Transverse colon (tissue), 4 donors: ENCODE measurements around the gene SEMA3C. TPM values are rescaled to one million over a fixed set of nuclear protein-coding genes. Genes with fewer than 3 reads are reported as not detected.

Source experiments
- DNase-seq: peaks from one replicate; pipeline ENCODE4 v3.0.0-alpha.2; 2019
- H3K27ac ChIP-seq, 4 donors: fragments of 200-600 bp; sonication (generic); 2 replicates each; pipeline ENCODE4 v1.5.1; 2016 to 2018; ENCODE audit warnings: inconsistent platforms in 4 of 4
- H3K27me3 ChIP-seq: fragments of 200-600 bp; sonication (generic); 2 replicates; pipeline ENCODE4 v1.5.1; 2017; ENCODE audit warnings: inconsistent platforms
- H3K36me3 ChIP-seq, 4 donors: fragments of 200-600 bp; sonication (generic); 2 replicates each; pipeline ENCODE4 v1.5.1; 2017 to 2019; ENCODE audit warnings: inconsistent platforms in 4 of 4
- H3K4me1 ChIP-seq, 4 donors: fragments of 200-600 bp; sonication (generic); 2 replicates each; pipeline ENCODE4 v1.5.1; 2017 to 2020; ENCODE audit warnings: inconsistent platforms in 4 of 4
- H3K4me3 ChIP-seq, 4 donors: fragments of 200-600 bp; sonication (generic); 1 replicate in 1 of 4; 2 replicates in 3 of 4; pipeline versions ENCODE4 v1.5.1 to v1.6.1; 2017 to 2019; ENCODE audit warnings: inconsistent platforms in 4 of 4
- H3K9me3 ChIP-seq, 2 donors: fragments of 200-600 bp; sonication (generic); 2 replicates each; pipeline ENCODE4 v1.5.1; 2017 to 2019; ENCODE audit warnings: inconsistent platforms in 2 of 2
- EP300 ChIP-seq: sonication (generic); formaldehyde crosslinking; IDR thresholded peaks from one replicate; pipeline ENCODE4 v1.6.1; 2017; ENCODE audit warnings: antibody characterized with exemption, low read depth
- POLR2A ChIP-seq: fragments of 450-650 bp; IDR thresholded peaks from one replicate; pipeline ENCODE4 v1.6.1; 2016; ENCODE audit warnings: antibody characterized with exemption, mild to moderate bottlenecking, moderate library complexity
- POLR2AphosphoS5 ChIP-seq, 3 donors: sonication (generic); formaldehyde crosslinking; IDR thresholded peaks; one replicate each; pipeline ENCODE4 v1.6.1; 2016; ENCODE audit warnings: antibody characterized with exemption in 3 of 3
- WGBS, 2 donors: methylation state at CpG; one replicate each; pipeline ENCODE4 v1.1.5; 2018; ENCODE audit warnings: low coverage in 1 of 2; 5-methylcytosine and 5-hydroxymethylcytosine counted together
- in situ Hi-C, 4 donors: fragments of 200-750 bp; cut with MboI; loops; one replicate each; pipeline versions ENCODE4 v1.15.0 to v1.15.1; 2017; ENCODE audit warnings: low sequenced_read_pairs in 3 of 4, low pct_ligation_motif_present in 1 of 4, low pct_unique_long_range_greater_than_20kb in 1 of 4
- intact Hi-C: fragments of 100-400 bp; cut with DNase I; formaldehyde crosslinking; loops from one replicate; pipeline ENCODE4 v1.15.1; 2023; ENCODE audit warnings: low total_unique reads
- total RNA-seq, 4 donors: library from RNA; depleted of rRNA; stranded (reverse); fragments of >200 nt; gene quantifications; one replicate each; pipeline ENCODE4 v1.1.0, GENCODE V29; 2016
- TF ChIP-seq, protein P1 (sequence below), 5 experiments: fragments of 200-600 bp in 3 of 5; fragments of 450-650 bp in 2 of 5; sonication (generic) in 3 of 5; IDR thresholded peaks; 1 replicate in 2 of 5; 2 replicates in 3 of 5; pipeline ENCODE4 v1.5.1; 2016 to 2017; ENCODE audit warnings: antibody characterized with exemption in 5 of 5, inconsistent platforms in 3 of 5, mild to moderate bottlenecking in 2 of 5, moderate library complexity in 1 of 5

The SEMA3C gene
- total RNA-seq, 4 donors from 2014 or later = 34.0 to 83.8 (median 79.9) TPM

DNA sequence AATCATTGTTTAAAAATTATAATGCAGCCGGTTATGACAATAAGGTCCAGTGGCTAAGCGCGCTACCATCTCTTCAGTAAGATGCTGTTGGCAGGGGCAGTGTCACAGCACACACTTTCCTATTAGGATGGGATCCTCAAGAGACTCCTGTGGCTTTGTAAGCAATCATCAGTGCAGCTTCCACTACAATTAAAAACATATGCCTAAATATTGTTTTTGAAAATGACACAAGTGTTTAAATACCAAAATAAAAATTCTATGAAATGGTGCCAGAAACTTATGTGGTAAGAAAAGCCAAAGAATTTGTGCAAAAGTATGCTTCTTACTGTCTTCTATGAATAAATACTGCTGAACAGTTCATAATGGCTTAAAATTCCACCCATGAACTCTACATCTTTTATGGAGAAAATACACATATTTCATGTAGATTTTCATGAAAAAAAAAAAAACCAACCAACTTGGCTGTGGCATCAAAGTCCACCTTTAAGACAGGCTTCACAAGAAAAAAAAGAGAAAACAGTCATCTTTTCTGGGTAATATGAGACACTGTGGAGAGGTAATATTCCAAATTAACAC is 132.8 kb downstream of the SEMA3C start:
- peak overlapping the region in 1 of 4 donors; percentile 24 for H3K27ac ChIP-seq
- in situ Hi-C loops = no loop called here
- no peaks in the 10 kb centered on the region for H3K9me3 ChIP-seq
- DNase-seq = no peak
- peaks cover 0 to 19% (median 8%) of the 10 kb centered on the region in 4 donors for H3K4me1 ChIP-seq
- TF ChIP-seq POLR2AphosphoS5 (IDR thresholded peaks at IDR 0.05) (no peak), POLR2A (no peak), EP300 (no peak)
- TF ChIP-seq, protein P1, sequence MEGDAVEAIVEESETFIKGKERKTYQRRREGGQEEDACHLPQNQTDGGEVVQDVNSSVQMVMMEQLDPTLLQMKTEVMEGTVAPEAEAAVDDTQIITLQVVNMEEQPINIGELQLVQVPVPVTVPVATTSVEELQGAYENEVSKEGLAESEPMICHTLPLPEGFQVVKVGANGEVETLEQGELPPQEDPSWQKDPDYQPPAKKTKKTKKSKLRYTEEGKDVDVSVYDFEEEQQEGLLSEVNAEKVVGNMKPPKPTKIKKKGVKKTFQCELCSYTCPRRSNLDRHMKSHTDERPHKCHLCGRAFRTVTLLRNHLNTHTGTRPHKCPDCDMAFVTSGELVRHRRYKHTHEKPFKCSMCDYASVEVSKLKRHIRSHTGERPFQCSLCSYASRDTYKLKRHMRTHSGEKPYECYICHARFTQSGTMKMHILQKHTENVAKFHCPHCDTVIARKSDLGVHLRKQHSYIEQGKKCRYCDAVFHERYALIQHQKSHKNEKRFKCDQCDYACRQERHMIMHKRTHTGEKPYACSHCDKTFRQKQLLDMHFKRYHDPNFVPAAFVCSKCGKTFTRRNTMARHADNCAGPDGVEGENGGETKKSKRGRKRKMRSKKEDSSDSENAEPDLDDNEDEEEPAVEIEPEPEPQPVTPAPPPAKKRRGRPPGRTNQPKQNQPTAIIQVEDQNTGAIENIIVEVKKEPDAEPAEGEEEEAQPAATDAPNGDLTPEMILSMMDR (IDR thresholded peaks at IDR 0.05) = no peak
- H3K27me3 ChIP-seq = no peaks in the 10 kb centered on the region
- WGBS, 2 donors = 94% methylated on average over 3 of the region's 3 CpGs
- no peak overlapping the region for H3K4me3 ChIP-seq
- H3K36me3 ChIP-seq = no peaks in the 10 kb centered on the region
- intact Hi-C loops = no loop called here

DNA sequence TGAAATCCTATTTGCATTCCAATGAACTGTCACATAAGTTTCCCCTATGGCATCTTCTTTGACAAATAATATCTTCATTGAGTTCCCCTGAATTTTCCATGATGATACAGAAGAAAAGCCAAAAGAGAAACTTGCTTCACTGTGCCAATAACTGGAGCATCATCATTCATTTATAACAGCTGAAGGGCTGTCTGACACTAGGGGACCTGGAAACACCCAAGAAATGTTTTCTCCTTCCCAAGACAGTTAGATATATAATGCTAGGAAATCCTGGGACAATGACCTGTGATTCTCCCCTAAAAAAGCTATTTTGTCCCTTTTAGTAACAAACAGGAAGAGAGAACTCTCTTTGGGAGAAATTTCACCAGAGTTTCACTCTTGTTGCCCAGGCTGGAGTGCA is 133.6 kb downstream of the SEMA3C start:
- peak overlapping the region in 1 of 4 donors; percentile 24 for H3K27ac ChIP-seq
- H3K4me3 ChIP-seq = no peak overlapping the region
- H3K36me3 ChIP-seq = no peaks in the 10 kb centered on the region
- H3K27me3 ChIP-seq = no peaks in the 10 kb centered on the region
- intact Hi-C loops = no loop called here
- H3K9me3 ChIP-seq = no peaks in the 10 kb centered on the region
- no peak for DNase-seq
- in situ Hi-C loops = no loop called here
- no peak for TF ChIP-seq POLR2A
- TF ChIP-seq, protein P1 (IDR thresholded peaks at IDR 0.05) = no peak
- TF ChIP-seq POLR2AphosphoS5 (IDR thresholded peaks at IDR 0.05) = no peak
- TF ChIP-seq EP300 = no peak
- H3K4me1 ChIP-seq = peaks cover 0 to 17% (median 6%) of the 10 kb centered on the region in 4 donors

DNA sequence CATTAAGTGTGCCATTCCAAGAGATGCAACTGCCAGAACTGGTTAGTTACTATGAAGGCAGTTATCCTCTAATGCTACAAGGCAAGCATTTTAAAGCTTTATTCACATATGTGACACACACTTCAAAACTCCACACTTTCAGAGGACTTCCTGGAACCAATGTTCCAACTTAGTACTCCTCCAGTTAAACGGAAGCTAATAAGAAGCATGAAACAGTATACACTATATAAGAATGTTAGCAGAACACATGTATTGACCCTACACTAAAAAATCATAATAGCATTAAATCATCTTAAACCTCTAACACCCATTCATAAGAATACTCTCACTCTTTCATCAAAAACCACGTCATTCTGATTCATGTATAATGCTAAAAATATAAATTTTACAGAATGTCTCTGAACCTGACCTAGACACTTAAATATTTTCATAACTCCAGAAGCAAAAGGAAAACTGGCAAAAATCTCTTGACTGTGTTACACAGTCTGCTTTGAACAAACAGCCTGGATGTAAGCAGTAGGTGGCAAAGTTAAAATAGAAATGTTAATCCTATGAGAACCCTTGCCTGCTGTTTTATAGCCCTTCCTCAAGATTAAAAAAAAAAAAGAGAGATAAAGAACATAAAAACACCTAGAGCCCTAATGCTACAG is 135.0 kb downstream of the SEMA3C start:
- Histone ChIP-seq H3K4me3 (no peak overlapping the region), H3K36me3 (no peaks in the 10 kb centered on the region), H3K27ac (peak overlapping the region; percentile 4 to 64 (median 20)), H3K9me3 (no peaks in the 10 kb centered on the region), H3K4me1 (peaks cover 0 to 17% (median 5%) of the 10 kb centered on the region in 4 donors), H3K27me3 (no peaks in the 10 kb centered on the region)
- in situ Hi-C loops = no loop called here
- TF ChIP-seq EP300 (no peak), POLR2A (no peak), POLR2AphosphoS5 (IDR thresholded peaks at IDR 0.05) (no peak)
- TF ChIP-seq, protein P1 (IDR thresholded peaks at IDR 0.05) = no peak
- intact Hi-C loops = no loop called here
- WGBS, 2 donors = 39 to 66% methylated on average over 2 of the region's 2 CpGs
- no peak for DNase-seq

DNA sequence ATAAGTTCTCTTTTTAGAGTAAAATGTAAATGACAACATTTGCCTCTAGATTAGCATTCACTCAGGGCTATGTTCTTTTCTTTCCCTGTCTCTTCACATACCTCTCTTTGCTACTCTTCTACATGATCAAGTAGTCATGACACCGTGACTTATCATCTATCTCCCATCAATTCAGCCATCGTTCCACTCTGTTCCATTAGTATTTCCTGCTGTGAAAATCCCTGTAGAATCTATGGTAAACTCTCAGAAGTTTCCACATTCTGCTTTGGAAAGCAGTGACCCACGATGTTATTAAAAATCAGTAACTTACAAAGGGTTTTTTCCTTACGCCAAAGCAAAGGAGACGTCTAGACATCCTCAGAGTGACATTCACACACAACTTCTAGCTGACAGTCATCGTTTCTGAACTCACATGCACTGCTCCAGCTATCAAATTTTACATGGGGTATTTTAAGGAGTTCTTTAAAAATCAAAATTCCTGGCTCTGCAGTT is 135.6 kb downstream of the SEMA3C start:
- Histone ChIP-seq H3K4me1 (peaks cover 0 to 17% (median 5%) of the 10 kb centered on the region in 4 donors), H3K4me3 (no peak overlapping the region), H3K36me3 (no peaks in the 10 kb centered on the region), H3K27me3 (no peaks in the 10 kb centered on the region), H3K9me3 (no peaks in the 10 kb centered on the region), H3K27ac (peak overlapping the region; percentile 4 to 64 (median 20))
- intact Hi-C loops = no loop called here
- 80 to 89% methylated on average over 6 of the region's 6 CpGs for WGBS, 2 donors
- TF ChIP-seq, protein P1 (IDR thresholded peaks at IDR 0.05) = no peak
- TF ChIP-seq EP300 = no peak
- TF ChIP-seq POLR2AphosphoS5 (IDR thresholded peaks at IDR 0.05) = no peak
- no peak for TF ChIP-seq POLR2A
- no peak for DNase-seq
- in situ Hi-C loops = no loop called here
